Body of pancreas (tissue), 4 donors: Measurements from ENCODE around the gene GAB2.

ENCODE experiments used
- POLR2A ChIP-seq, 3 donors: fragments of 450-650 bp; IDR thresholded peaks; one replicate each; pipeline ENCODE4 v1.6.1; 2016; ENCODE audit warnings: antibody characterized with exemption in 3 of 3, mild to moderate bottlenecking in 2 of 3
- TF ChIP-seq, protein P1 (sequence below), 7 experiments: fragments of 450-650 bp in 4 of 7; fragments of 200-600 bp in 3 of 7; sonication (generic) in 3 of 7; IDR thresholded peaks; one replicate each; pipeline ENCODE4 v1.5.1; 2016 to 2019; ENCODE audit warnings: antibody characterized with exemption in 7 of 7

- TF ChIP-seq, protein P1, sequence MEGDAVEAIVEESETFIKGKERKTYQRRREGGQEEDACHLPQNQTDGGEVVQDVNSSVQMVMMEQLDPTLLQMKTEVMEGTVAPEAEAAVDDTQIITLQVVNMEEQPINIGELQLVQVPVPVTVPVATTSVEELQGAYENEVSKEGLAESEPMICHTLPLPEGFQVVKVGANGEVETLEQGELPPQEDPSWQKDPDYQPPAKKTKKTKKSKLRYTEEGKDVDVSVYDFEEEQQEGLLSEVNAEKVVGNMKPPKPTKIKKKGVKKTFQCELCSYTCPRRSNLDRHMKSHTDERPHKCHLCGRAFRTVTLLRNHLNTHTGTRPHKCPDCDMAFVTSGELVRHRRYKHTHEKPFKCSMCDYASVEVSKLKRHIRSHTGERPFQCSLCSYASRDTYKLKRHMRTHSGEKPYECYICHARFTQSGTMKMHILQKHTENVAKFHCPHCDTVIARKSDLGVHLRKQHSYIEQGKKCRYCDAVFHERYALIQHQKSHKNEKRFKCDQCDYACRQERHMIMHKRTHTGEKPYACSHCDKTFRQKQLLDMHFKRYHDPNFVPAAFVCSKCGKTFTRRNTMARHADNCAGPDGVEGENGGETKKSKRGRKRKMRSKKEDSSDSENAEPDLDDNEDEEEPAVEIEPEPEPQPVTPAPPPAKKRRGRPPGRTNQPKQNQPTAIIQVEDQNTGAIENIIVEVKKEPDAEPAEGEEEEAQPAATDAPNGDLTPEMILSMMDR (IDR thresholded peaks at IDR 0.05), result no peak
- no peak for TF ChIP-seq POLR2A (IDR thresholded peaks at IDR 0.05)
These were observed 198.0 kb downstream of the GAB2 start for GRCh38 chr11:78219493-78220217.
